DMS53 treated with DMSO at 0.1 percent for 48 hours (cell line): ENCODE data around the gene SIL1.
"Not testable (repeated sequence)": the region's sequence is repeated elsewhere in the genome, so short reads cannot be mapped to it uniquely, and the experiment has no call there.

ENCODE experiments used
- DNase-seq: peaks from one replicate; lab custom pipeline; 2025; ENCODE audit not compliant: unreplicated experiment; lab: John Stamatoyannopoulos, UW

The SIL1 gene

GRCh38 chr5:138927544-138927943 is 270.6 kb downstream of the SIL1 start:
- DNase-seq: no peak

- DNase-seq: no peak
Measured at GRCh38 chr5:138926688-138927448, 271.3 kb downstream of the SIL1 start.

- no peak for DNase-seq
Measured at GRCh38 chr5:138926257-138926656, 271.9 kb downstream of the SIL1 start.

- no peak for DNase-seq
Measured at GRCh38 chr5:138925090-138925635, 273.0 kb downstream of the SIL1 start.

GRCh38 chr5:138922494-138922893 is 275.7 kb downstream of the SIL1 start:
- no peak for DNase-seq

GRCh38 chr5:138921362-138921761 is 276.8 kb downstream of the SIL1 start:
- not testable (repeated sequence) for DNase-seq

- no peak for DNase-seq
Measured at GRCh38 chr5:138920181-138920580, 278.0 kb downstream of the SIL1 start.

GRCh38 chr5:138918686-138919085 is 279.5 kb downstream of the SIL1 start:
- no peak for DNase-seq

- DNase-seq: no peak
Measured at GRCh38 chr5:138914338-138914737, 283.8 kb downstream of the SIL1 start.

GRCh38 chr5:138913773-138914172 is 284.4 kb downstream of the SIL1 start:
- DNase-seq: no peak

- DNase-seq: no peak
Measured at GRCh38 chr5:138912093-138912492, 286.1 kb downstream of the SIL1 start.

GRCh38 chr5:138911441-138911840 is 286.7 kb downstream of the SIL1 start:
- no peak for DNase-seq

GRCh38 chr5:138910546-138911185 is 287.5 kb downstream of the SIL1 start:
- no peak for DNase-seq

GRCh38 chr5:138909734-138910133 is 288.4 kb downstream of the SIL1 start:
- DNase-seq: no peak

- DNase-seq: no peak
Measured at GRCh38 chr5:138905541-138905940, 292.6 kb downstream of the SIL1 start.

GRCh38 chr5:138903130-138903775 is 294.9 kb downstream of the SIL1 start:
- DNase-seq: no peak

GRCh38 chr5:138901716-138902115 is 296.5 kb downstream of the SIL1 start:
- no peak for DNase-seq

GRCh38 chr5:138900281-138900965 is 297.7 kb downstream of the SIL1 start:
- no peak for DNase-seq

GRCh38 chr5:138898742-138899141 is 299.4 kb downstream of the SIL1 start:
- DNase-seq: no peak

GRCh38 chr5:138898299-138898698 is 299.9 kb downstream of the SIL1 start:
- DNase-seq: no peak
